Naive thymus-derived CD4-positive, alpha-beta T cell (primary cell): Measurements from ENCODE around the gene ISOC2. TPM values are rescaled to one million over a fixed set of nuclear protein-coding genes. Genes with fewer than 3 reads are reported as not detected.
A peak's percentile ranks its signal among the peaks of the same experiment; 100 is the strongest.

Source experiments
- ATAC-seq: fragments of 150-1000 bp; cut with Tn5 transposase; 2 replicates; pipeline ENCODE4 v1.10.0; 2021; ENCODE audit warnings: mild to moderate bottlenecking, moderate library complexity
- CTCF ChIA-PET: fragments of 350-600 bp; sonication (Branson Sonifier 250); formaldehyde crosslinking; loops from one replicate; lab custom pipeline; 2021; ENCODE audit warnings: antibody characterized with exemption; lab: Charles Lee
- POLR2A ChIA-PET: fragments of 350-600 bp; sonication (Branson Sonifier 250); formaldehyde crosslinking; loops from one replicate; lab custom pipeline; 2021; ENCODE audit warnings: antibody characterized with exemption, inconsistent platforms; lab: Charles Lee
- DNase-seq, 9 donors: peaks; one replicate each; pipeline versions ENCODE4 v3.0.0 to v3.0.0-alpha.2; 2020 to 2022; ENCODE audit warnings: mixed read lengths in 1 of 9
- H3K27ac ChIP-seq: one replicate; pipeline ENCODE4 v1.7.0; 2013; ENCODE audit warnings: mild to moderate bottlenecking, low read depth, low read length, moderate library complexity
- H3K27me3 ChIP-seq, 2 donors: one replicate each; pipeline ENCODE4 v1.7.0; 2013; ENCODE audit warnings: low read length in 2 of 2, mild to moderate bottlenecking in 2 of 2, moderate library complexity in 2 of 2; ENCODE audit not compliant: control insufficient read depth in 2 of 2, insufficient read depth in 2 of 2
- H3K36me3 ChIP-seq, 3 experiments: 1 replicate in 2 of 3; 2 replicates in 1 of 3; pipeline ENCODE4 v1.7.0; 2013; ENCODE audit warnings: low read length in 3 of 3, mild to moderate bottlenecking in 3 of 3, moderate library complexity in 1 of 3; ENCODE audit not compliant: insufficient read depth in 3 of 3, control insufficient read depth in 2 of 3
- H3K4me1 ChIP-seq, 2 donors: one replicate each; pipeline ENCODE4 v1.7.0; 2013; ENCODE audit warnings: low read length in 2 of 2, mild to moderate bottlenecking in 2 of 2, moderate library complexity in 1 of 2; ENCODE audit not compliant: control insufficient read depth in 2 of 2, insufficient read depth in 2 of 2
- H3K4me3 ChIP-seq: 2 replicates; pipeline ENCODE4 v1.7.0; 2013; ENCODE audit warnings: mild to moderate bottlenecking, low read length
- H3K9me3 ChIP-seq, 3 experiments: 1 replicate in 2 of 3; 2 replicates in 1 of 3; pipeline ENCODE4 v1.7.0; 2013; ENCODE audit warnings: low read length in 3 of 3; ENCODE audit not compliant: control insufficient read depth in 2 of 3
- H3K27ac Mint-ChIP-seq, 9 donors: one replicate each; pipeline ENCODE4 v1.8.0; 2020 to 2022; ENCODE audit warnings: mixed read lengths in 9 of 9, mild to moderate bottlenecking in 8 of 9, moderate library complexity in 5 of 9, inconsistent platforms in 2 of 9
- H3K27me3 Mint-ChIP-seq, 5 donors: one replicate each; pipeline ENCODE4 v1.8.0; 2021 to 2022; ENCODE audit warnings: mixed read lengths in 5 of 5, mild to moderate bottlenecking in 1 of 5
- H3K36me3 Mint-ChIP-seq, 5 donors: one replicate each; pipeline ENCODE4 v1.8.0; 2020 to 2022; ENCODE audit warnings: mixed read lengths in 5 of 5, mild to moderate bottlenecking in 3 of 5, inconsistent platforms in 1 of 5
- H3K4me1 Mint-ChIP-seq, 7 donors: one replicate each; pipeline ENCODE4 v1.8.0; 2020 to 2022; ENCODE audit warnings: mixed read lengths in 7 of 7, mild to moderate bottlenecking in 3 of 7, inconsistent platforms in 1 of 7
- H3K4me3 Mint-ChIP-seq, 10 donors: one replicate each; pipeline ENCODE4 v1.8.0; 2020 to 2022; ENCODE audit warnings: mild to moderate bottlenecking in 10 of 10, mixed read lengths in 10 of 10, moderate library complexity in 6 of 10, inconsistent platforms in 2 of 10
- H3K9me3 Mint-ChIP-seq, 11 donors: one replicate each; pipeline ENCODE4 v1.8.0; 2020 to 2022; ENCODE audit warnings: mixed read lengths in 11 of 11, mild to moderate bottlenecking in 4 of 11, inconsistent platforms in 1 of 11, moderate library complexity in 1 of 11
- intact Hi-C, 2 donors: fragments of 100-400 bp; cut with micrococcal nuclease; formaldehyde crosslinking; loops; one replicate each; pipeline ENCODE4 v1.15.1; 2023
- polyA plus RNA-seq, 2 donors: library from polyadenylated mRNA; unstranded; fragments of 300-500 nt; fragmentation: Illumina TruSeq; gene quantifications; one replicate each; pipeline ENCODE4 v1.2.3, GENCODE V29; 2021
- total RNA-seq, 6 experiments: library from RNA in 5 of 6; stranded (reverse) in 5 of 6; gene quantifications; 1 replicate in 5 of 6; 2 replicates in 1 of 6; pipeline ENCODE4 v1.2.3 and lab custom pipeline; 2021 to 2026

The ISOC2 gene
- total and polyA plus RNA-seq, 7 experiments from 2014 or later: 5.1 to 31.2 (median 11.4) TPM

DNA sequence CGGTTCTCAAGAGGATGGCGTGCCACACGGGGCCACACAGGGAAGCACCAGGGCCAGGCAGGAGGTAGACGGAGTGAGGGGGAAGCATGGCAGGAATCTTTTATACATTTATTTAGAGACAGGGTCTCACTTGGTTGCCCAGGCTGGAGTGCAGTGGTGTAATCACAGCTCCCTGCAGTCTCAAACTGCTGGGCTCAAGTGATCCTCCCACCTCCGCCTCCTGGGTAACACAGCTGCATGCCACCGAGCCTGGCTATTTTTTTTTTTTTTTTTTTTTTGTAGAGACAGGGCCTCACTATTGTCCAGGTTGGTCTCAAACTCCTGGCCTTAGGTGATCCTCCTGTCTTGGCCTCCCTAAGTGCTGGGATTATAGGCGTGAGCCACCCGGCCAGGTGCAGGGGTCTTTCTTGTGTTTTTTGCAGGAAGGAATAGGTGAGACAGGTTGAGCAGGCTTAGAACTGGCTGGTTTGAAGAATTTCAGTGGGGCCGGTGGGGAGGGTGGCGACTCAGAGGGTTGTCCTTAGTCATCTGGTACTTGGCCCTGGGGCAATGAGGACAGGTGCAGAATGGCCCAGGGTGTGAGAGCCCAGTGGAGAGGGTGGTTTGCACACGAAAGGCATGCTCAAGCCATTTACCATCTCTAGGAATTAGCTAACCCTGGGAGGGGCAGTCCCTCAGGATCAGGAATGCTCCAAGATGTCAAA, 34.4 kb upstream of the ISOC2 start:
- peak overlapping the region in 1 of 9 donors; percentile 85 for H3K27ac Mint-ChIP-seq

DNA sequence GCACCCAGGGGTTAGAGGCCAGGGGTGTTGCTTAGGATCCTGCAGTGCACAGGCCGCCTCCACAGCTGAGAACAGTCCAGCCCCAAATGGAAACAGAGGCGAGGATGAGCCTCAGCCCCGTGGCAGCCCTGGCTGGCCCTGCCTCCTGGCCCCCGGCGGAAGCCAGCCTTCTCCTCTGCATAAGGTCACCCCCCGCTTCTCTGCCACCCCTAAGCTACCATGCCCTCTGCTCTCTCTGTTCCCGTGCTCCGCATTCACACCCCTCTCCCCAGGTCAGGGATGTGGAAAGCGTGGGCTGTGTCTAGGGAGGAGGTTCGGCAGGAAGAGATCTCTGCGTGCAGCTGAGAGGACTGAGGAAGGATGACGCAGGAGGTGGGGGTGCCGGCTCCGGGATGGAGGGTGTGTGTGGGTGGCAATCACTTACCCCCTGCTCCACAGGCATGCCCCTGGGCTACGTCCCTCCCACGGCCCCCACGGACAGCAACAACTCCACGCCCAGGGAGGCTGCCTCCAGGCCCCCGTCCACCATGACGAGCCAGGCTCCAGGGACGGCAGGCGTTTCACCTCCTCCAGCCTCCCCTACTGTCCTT, 32.8 kb upstream of the ISOC2 start:
- H3K4me3 ChIP-seq: peak overlapping the region; percentile 24
- Mint-ChIP-seq H3K27ac (peak overlapping the region in 2 of 9 donors; percentile 29 to 51), H3K27me3 (peaks cover 0 to 5% (median 0%) of the 10 kb centered on the region in 5 donors), H3K9me3 (no peaks in the 10 kb centered on the region), H3K36me3 (no peaks in the 10 kb centered on the region), H3K4me1 (peaks cover 0 to 2% (median 0%) of the 10 kb centered on the region in 7 donors), H3K4me3 (peak overlapping the region in 8 of 10 donors; percentile 7 to 64 (median 40))
- ChIA-PET CTCF (interaction anchor here (0.7 kb wide), 1 partner anchor 10 kb away, joined by 3 read pairs; no protein-coding TSS in a partner anchor), POLR2A (no interaction called here)
- no peaks in the 10 kb centered on the region for H3K36me3 ChIP-seq
- DNase-seq (no peak), ATAC-seq (peak; percentile 22)
- H3K4me1 ChIP-seq: no peaks in the 10 kb centered on the region
- intact Hi-C loops: no loop called here
- no peaks in the 10 kb centered on the region for H3K9me3 ChIP-seq
- H3K27ac ChIP-seq: no peak overlapping the region
- H3K27me3 ChIP-seq: no peaks in the 10 kb centered on the region

More for the DNA sequence above, 34.4 kb upstream of the ISOC2 start:
- H3K9me3 ChIP-seq: no peaks in the 10 kb centered on the region
- H3K4me3 Mint-ChIP-seq: no peak overlapping the region
- no peaks in the 10 kb centered on the region for H3K27me3 ChIP-seq
- no peaks in the 10 kb centered on the region for H3K36me3 ChIP-seq
- H3K27ac ChIP-seq: no peak overlapping the region
- peaks cover 0 to 5% (median 0%) of the 10 kb centered on the region in 5 donors for H3K27me3 Mint-ChIP-seq
- H3K4me1 ChIP-seq: no peaks in the 10 kb centered on the region
- no peak overlapping the region for H3K4me3 ChIP-seq
- DNase-seq (no peak), ATAC-seq (no peak)
- ChIA-PET POLR2A (no interaction called here), CTCF (interaction anchor here (0.7 kb wide), 1 partner anchor 82 kb away, joined by 3 read pairs; no protein-coding TSS in a partner anchor)
- intact Hi-C loops: no loop called here
- H3K4me1 Mint-ChIP-seq: peaks cover 0 to 2% (median 0%) of the 10 kb centered on the region in 7 donors
- H3K9me3 Mint-ChIP-seq: no peaks in the 10 kb centered on the region
- no peaks in the 10 kb centered on the region for H3K36me3 Mint-ChIP-seq

DNA sequence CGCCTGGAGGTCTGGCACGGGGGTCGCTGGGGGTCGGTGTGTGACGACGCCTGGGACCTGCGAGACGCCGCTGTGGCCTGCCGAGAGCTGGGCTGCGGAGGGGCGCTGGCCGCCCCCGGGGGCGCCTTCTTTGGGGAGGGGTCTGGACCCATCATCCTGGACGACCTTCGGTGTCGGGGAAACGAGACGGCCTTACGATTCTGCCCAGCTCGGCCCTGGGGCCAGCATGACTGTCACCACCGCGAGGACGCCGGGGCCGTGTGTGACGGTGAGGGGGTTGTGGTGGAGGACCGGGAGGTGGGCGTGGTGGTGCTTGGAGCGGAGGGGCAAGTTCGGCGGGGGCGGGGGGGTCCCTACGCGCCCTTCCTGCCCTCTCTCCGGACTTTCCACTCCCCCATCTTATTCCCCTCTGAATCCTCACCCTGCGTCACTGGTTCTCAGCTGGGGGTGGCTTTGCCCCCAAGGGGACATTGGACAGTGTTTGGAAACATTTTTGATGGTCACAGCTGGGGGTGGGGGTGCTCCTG, 32.3 kb upstream of the ISOC2 start:
- Histone ChIP-seq H3K27ac (no peak overlapping the region), H3K27me3 (no peaks in the 10 kb centered on the region), H3K9me3 (no peaks in the 10 kb centered on the region), H3K4me1 (no peaks in the 10 kb centered on the region), H3K4me3 (no peak overlapping the region), H3K36me3 (no peaks in the 10 kb centered on the region)
- H3K27ac Mint-ChIP-seq: no peak overlapping the region
- intact Hi-C loops: no loop called here
- H3K4me1 Mint-ChIP-seq: peaks cover 0 to 2% (median 0%) of the 10 kb centered on the region in 7 donors
- no peaks in the 10 kb centered on the region for H3K9me3 Mint-ChIP-seq
- ChIA-PET POLR2A (no interaction called here), CTCF (interaction anchor here (0.7 kb wide), 1 partner anchor 10 kb away, joined by 3 read pairs; no protein-coding TSS in a partner anchor)
- no peak for ATAC-seq
- H3K36me3 Mint-ChIP-seq: no peaks in the 10 kb centered on the region
- no peak overlapping the region for H3K4me3 Mint-ChIP-seq
- DNase-seq: no peak
- peaks cover 0 to 5% (median 0%) of the 10 kb centered on the region in 5 donors for H3K27me3 Mint-ChIP-seq

DNA sequence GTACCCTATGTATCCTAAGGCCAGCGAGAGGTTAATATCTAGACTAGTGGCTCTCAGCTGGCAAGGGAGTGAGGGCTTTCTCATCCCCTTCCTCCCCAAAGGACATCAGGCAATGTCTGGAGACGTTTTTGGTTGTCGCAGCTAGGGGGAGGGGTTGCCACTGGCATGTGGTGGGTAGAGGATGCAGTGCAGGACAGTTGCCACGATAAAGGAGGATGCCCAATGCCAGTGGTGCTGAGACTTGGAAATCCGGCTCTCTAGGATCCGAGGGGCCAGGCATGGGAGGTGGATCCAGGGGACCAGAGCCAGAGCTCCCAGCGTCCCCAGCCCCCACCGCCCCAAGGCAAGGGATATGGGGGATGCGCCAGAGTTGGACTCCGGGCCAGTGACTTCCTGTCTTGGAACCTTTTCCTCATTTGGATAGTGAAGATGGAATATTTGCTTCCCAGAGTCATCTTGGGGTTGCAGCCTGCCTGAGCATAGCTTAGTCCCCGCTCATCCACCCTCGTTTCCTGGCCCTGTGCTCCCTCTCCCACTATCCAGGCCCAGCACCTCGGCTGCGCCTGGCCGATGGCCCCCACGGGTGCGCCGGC, 31.7 kb upstream of the ISOC2 start:
- no peaks in the 10 kb centered on the region for H3K36me3 Mint-ChIP-seq
- H3K9me3 Mint-ChIP-seq: no peaks in the 10 kb centered on the region
- POLR2A ChIA-PET: no interaction called here
- CTCF ChIA-PET: no interaction called here
- Histone ChIP-seq H3K36me3 (no peaks in the 10 kb centered on the region), H3K4me3 (no peak overlapping the region), H3K27me3 (no peaks in the 10 kb centered on the region), H3K27ac (no peak overlapping the region), H3K4me1 (no peaks in the 10 kb centered on the region), H3K9me3 (no peaks in the 10 kb centered on the region)
- H3K27ac Mint-ChIP-seq: no peak overlapping the region
- ATAC-seq (no peak), DNase-seq (no peak)
- intact Hi-C loops: no loop called here
- peaks cover 0 to 5% (median 0%) of the 10 kb centered on the region in 5 donors for H3K27me3 Mint-ChIP-seq
- H3K4me3 Mint-ChIP-seq: peak overlapping the region in 1 of 10 donors; percentile 7
- H3K4me1 Mint-ChIP-seq: peaks cover 0 to 2% (median 0%) of the 10 kb centered on the region in 7 donors

DNA sequence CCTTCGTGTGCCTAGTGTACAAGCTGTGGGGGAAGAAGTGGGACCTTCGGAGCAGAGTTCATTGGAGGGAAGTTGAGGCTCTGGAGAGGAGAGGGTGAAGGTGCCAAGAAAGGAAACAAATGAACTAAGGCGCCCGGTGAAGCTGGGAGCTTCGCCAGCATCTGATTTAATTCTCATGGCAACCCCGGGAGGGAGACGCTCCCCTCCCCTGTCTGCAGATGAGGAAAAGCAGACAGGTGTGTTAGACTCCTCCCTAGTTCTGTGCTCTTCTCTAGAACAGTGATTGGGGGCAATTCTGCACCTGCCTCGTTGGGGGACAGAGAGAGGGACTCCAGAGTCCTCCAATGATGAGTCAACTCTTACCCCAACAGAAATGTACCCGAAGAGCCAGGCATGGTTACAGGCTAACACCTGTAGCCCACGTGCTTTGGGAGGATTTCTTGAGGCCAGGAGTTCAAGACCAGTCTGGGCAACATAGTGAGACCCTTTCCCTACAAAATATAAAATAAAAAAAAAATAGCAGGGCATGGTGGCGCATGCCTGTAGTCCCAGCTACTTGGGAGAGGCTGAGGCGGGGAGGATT, 31.0 kb upstream of the ISOC2 start:
- Histone ChIP-seq H3K36me3 (no peaks in the 10 kb centered on the region), H3K27ac (no peak overlapping the region), H3K4me1 (no peaks in the 10 kb centered on the region), H3K27me3 (no peaks in the 10 kb centered on the region), H3K4me3 (no peak overlapping the region), H3K9me3 (no peaks in the 10 kb centered on the region)
- ChIA-PET CTCF (no interaction called here), POLR2A (no interaction called here)
- H3K27ac Mint-ChIP-seq: no peak overlapping the region
- no peak for ATAC-seq
- H3K9me3 Mint-ChIP-seq: no peaks in the 10 kb centered on the region
- H3K27me3 Mint-ChIP-seq: peaks cover 0 to 5% (median 0%) of the 10 kb centered on the region in 5 donors
- DNase-seq: no peak
- H3K36me3 Mint-ChIP-seq: no peaks in the 10 kb centered on the region
- intact Hi-C loops: no loop called here
- peaks cover 0 to 4% (median 0%) of the 10 kb centered on the region in 7 donors for H3K4me1 Mint-ChIP-seq
- no peak overlapping the region for H3K4me3 Mint-ChIP-seq

DNA sequence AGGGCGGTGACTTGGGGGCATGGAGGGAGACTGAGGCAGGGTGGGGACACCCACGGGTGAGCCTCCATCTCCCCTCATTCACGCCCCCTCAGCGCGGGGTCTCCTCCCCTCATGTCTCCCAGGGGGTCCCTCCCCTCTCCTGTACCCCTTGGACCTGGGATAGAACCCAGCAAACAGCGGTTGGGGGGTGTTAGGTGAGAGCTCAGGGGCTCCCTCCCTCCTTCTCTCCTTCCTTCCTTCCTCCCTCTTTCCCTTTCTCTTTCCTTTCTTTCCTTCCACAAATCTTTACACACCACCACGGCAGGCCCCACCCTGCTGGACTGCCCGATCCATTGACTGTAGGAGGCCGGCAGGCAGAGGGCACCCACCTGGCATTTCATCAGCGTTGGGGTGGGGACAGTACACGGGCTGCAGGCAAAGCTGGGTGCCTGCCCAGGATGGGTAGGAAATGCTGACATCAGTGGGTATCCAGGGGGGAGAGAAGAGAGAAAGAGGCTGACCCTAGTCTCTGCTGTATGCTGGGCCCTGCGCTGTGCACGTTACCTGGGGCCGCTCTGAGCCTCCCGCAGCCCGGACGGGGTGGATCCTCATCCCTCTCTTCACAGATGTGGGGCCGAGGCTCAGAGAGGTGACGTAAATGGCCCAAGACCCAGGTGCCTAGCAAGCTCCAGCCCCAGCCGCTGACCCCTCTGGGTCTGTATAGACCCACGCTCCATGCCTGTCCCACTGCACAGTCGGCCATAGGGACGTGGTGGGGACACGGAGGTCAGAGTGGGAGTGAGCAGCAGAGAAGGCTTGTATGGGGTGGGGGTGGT, 30.3 kb upstream of the ISOC2 start:
- Mint-ChIP-seq H3K36me3 (no peaks in the 10 kb centered on the region), H3K9me3 (no peaks in the 10 kb centered on the region), H3K27me3 (peaks cover 0 to 5% (median 0%) of the 10 kb centered on the region in 5 donors), H3K4me3 (no peak overlapping the region), H3K27ac (no peak overlapping the region), H3K4me1 (peaks cover 0 to 9% (median 0%) of the 10 kb centered on the region in 7 donors)
- DNase-seq (no peak), ATAC-seq (no peak)
- H3K9me3 ChIP-seq: no peaks in the 10 kb centered on the region
- intact Hi-C loops: no loop called here
- H3K36me3 ChIP-seq: no peaks in the 10 kb centered on the region
- no peak overlapping the region for H3K4me3 ChIP-seq
- CTCF ChIA-PET: no interaction called here
- no peaks in the 10 kb centered on the region for H3K27me3 ChIP-seq
- POLR2A ChIA-PET: no interaction called here
- no peak overlapping the region for H3K27ac ChIP-seq
- no peaks in the 10 kb centered on the region for H3K4me1 ChIP-seq
